Kidney epithelial cell (primary cell): ENCODE data around the gene CLMN. TPM values are rescaled to one million over a fixed set of nuclear protein-coding genes. Genes with fewer than 3 reads are reported as not detected.

Experiments used
- DNase-seq: peaks from one replicate; pipeline ENCODE4 v3.0.0-alpha.2; 2010; ENCODE audit warnings: low read depth
- H3K27me3 ChIP-seq: 2 replicates; pipeline ENCODE4 v1.6.0; 2011; ENCODE audit warnings: low read length; ENCODE audit not compliant: control insufficient read depth, insufficient read depth
- H3K36me3 ChIP-seq: 2 replicates; pipeline ENCODE4 v1.5.1; 2011; ENCODE audit warnings: low read length; ENCODE audit not compliant: control insufficient read depth, insufficient read depth
- H3K4me3 ChIP-seq: 2 replicates; pipeline ENCODE4 v1.5.1; 2011; ENCODE audit warnings: low read depth, mild to moderate bottlenecking, control low read depth, low read length
- total RNA-seq: library from RNA; depleted of rRNA; stranded (reverse); fragments of >200 nt; gene quantifications from 2 replicates; pipeline ENCODE4 v1.2.3, GENCODE V29; 2015
- TF ChIP-seq, protein P1 (sequence below): IDR thresholded peaks from 2 replicates; pipeline ENCODE4 v1.5.1; 2011; ENCODE audit warnings: mild to moderate bottlenecking, moderate library complexity, low read length, control low read depth, inconsistent platforms; ENCODE audit not compliant: insufficient read depth, poor library complexity, severe bottlenecking

The CLMN gene
- total RNA-seq, 1 donor from 2014 or later, result 9.8 TPM

- Histone ChIP-seq H3K27me3 (no peaks in the 10 kb centered on the region), H3K36me3 (no peaks in the 10 kb centered on the region), H3K4me3 (no peak overlapping the region)
- no peak for DNase-seq
- TF ChIP-seq, protein P1, sequence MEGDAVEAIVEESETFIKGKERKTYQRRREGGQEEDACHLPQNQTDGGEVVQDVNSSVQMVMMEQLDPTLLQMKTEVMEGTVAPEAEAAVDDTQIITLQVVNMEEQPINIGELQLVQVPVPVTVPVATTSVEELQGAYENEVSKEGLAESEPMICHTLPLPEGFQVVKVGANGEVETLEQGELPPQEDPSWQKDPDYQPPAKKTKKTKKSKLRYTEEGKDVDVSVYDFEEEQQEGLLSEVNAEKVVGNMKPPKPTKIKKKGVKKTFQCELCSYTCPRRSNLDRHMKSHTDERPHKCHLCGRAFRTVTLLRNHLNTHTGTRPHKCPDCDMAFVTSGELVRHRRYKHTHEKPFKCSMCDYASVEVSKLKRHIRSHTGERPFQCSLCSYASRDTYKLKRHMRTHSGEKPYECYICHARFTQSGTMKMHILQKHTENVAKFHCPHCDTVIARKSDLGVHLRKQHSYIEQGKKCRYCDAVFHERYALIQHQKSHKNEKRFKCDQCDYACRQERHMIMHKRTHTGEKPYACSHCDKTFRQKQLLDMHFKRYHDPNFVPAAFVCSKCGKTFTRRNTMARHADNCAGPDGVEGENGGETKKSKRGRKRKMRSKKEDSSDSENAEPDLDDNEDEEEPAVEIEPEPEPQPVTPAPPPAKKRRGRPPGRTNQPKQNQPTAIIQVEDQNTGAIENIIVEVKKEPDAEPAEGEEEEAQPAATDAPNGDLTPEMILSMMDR, result no peak
Observed at GRCh38 chr14:95185767-95186392, 133.8 kb downstream of the CLMN start.

DNA sequence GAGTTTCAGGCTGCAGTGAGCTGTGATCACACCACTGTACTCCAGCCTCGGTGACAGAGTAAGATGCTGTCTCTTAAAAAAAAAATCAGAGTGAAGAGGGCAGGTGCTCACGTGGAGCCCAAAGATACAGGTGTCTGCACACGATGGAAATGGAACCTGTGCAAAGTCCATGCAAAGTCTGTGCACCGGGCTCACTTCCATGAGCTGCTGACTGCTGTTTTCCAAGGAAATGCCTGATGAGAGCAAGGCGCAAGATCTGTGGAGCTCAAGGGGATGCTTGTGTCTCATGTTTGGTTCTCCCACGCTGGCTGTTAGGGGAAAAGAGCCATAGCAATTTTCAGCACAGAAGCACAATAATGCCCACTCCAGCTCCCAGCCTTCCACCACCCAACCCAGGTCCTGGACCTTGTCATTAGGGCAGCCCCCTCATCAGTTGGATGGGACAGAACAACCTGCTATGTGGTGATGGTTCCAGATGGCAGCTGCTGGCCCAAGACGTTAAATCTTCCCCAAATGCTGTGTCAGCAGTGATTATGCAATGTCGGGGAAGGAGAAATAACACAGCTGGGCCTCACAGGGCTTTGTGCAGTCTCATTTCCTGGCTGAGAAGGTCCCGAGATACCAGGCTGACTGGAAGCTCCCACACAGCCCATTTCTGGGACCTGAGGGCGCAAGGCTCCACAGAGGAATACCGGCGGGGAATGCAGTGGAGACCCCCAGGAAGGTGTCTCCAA is 134.5 kb downstream of the CLMN start:
- Histone ChIP-seq H3K36me3 (no peaks in the 10 kb centered on the region), H3K27me3 (no peaks in the 10 kb centered on the region), H3K4me3 (no peak overlapping the region)
- no peak for DNase-seq
- TF ChIP-seq, protein P1, result no peak

DNA sequence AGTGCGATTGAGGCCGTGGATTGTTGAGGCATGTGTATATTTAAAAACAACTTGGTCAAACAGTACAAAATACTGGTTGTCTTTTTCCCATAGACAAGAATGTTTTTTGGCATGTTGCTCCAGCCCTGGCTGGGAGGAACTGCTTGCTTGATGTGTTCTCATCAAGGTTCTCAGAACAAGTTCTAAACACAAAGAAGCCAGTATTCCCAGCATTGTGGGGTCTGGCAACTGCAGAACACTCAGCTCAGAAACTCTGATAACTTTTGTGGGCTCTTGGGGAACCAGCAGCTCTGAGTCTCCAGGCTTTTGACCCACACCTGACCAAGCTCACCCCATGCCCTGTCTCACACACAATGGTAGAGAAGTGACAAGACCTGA is 135.3 kb downstream of the CLMN start:
- H3K4me3 ChIP-seq, result no peak overlapping the region
- TF ChIP-seq, protein P1, result no peak
- H3K27me3 ChIP-seq, result no peaks in the 10 kb centered on the region
- no peaks in the 10 kb centered on the region for H3K36me3 ChIP-seq
- DNase-seq, result no peak

GRCh38 chr14:95183532-95184412 is 135.9 kb downstream of the CLMN start:
- Histone ChIP-seq H3K27me3 (no peaks in the 10 kb centered on the region), H3K36me3 (no peaks in the 10 kb centered on the region), H3K4me3 (no peak overlapping the region)
- TF ChIP-seq, protein P1, result no peak
- no peak for DNase-seq

DNA sequence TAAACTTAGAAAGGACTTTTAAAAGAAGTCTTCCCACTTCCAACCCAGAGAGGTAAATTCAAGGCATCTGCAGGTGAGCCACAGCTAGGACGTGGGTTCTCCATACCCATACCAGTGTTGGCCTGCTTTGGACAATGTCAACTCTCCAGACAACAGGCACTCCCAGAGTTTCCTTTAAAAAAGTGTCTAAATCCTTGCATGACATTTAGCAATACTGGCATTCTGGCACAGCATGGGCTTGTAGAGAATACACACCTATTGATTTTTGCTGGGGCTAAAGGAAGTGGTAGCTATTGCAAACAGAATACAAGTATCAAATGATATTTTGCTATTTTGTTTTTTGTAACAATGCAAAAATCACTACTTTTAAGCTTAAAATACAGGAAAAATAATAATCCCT is 136.6 kb downstream of the CLMN start:
- H3K27me3 ChIP-seq, result no peaks in the 10 kb centered on the region
- no peak for DNase-seq
- no peaks in the 10 kb centered on the region for H3K36me3 ChIP-seq
- TF ChIP-seq, protein P1, result no peak
- no peak overlapping the region for H3K4me3 ChIP-seq
